ENCODE results near the gene CFAP61. TPM values are rescaled to one million over a fixed set of nuclear protein-coding genes. Genes with fewer than 3 reads are reported as not detected.

The CFAP61 gene
- polyA plus RNA-seq, 1 of the 3 experiments (the other 2 are of a cell fraction): 0.26 TPM

DNA sequence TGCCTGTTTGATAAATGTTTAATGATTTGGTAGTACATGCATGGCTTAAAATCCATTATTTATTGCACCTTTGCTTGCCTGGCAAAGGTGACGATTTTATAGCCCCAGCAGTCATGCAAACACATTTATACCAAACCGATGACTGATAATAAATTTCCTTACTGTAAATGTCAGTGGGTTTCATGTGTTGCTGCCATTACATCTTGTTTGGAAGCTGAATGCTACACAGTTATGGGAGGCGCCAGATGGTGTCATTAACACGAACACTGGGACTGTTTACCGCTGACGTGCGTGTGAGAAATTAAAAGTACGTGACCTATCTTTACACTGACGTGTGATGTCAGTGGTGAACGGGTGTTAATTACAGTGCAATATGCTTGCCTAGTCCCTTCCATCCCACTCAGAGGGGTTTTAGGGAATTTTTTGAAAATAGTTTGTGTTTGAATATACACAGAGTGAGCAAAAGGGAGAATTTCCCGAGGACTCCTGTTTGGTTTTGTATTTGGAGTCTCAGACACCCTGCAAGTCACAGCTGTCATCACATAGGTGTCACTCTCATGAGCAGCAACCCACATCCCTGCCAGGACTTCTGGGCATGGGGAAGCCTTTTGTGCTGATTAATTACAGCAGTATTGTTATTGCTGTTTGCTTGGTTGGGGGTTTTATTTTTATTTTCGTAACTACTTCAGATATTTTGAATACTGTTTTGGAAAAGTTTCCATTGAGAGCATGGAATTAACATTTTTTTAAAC lies 163.8 kb downstream of the CFAP61 start:
- Histone ChIP-seq H3K27me3 (ENCODE audit: insufficient read depth) (no peaks in the 10 kb centered on the region), H4K20me1 (ENCODE audit: insufficient read depth) (no peaks in the 10 kb centered on the region), H3K27ac (ENCODE audit: low read depth in 2 of 2, low read length in 1 of 2) (no peak overlapping the region), H3K4me1 (ENCODE audit: control insufficient read depth in 1 of 2, insufficient read depth in 2 of 2, low read depth in 1 of 2, low read length in 1 of 2) (no peaks in the 10 kb centered on the region), H3F3A (replicated peaks; ENCODE audit: insufficient read depth) (no peaks in the 10 kb centered on the region), H3K4me3 (ENCODE audit: low read depth in 2 of 2, low read length in 1 of 2) (no peak overlapping the region), H3K36me3 (replicated peaks in 1 of 2; ENCODE audit: control insufficient read depth in 1 of 2, insufficient read depth in 2 of 2, low read length in 1 of 2) (no peaks in the 10 kb centered on the region), H2AFZ (ENCODE audit: low read depth) (no peak overlapping the region), H3K9me2 (no peaks in the 10 kb centered on the region), H3K4me2 (no peak overlapping the region), H3K9ac (no peak overlapping the region), H3K79me2 (ENCODE audit: insufficient read depth) (no peaks in the 10 kb centered on the region), H3K9me3 (no peaks in the 10 kb centered on the region)
- ChIA-PET POLR2A (no interaction called here), CTCF (no interaction called here)
- TF ChIP-seq RXRA (IDR thresholded peaks at IDR 0.05; ENCODE audit: borderline replicate concordance, low read depth) (no peak), GABPA (IDR thresholded peaks at IDR 0.05; ENCODE audit: low read depth) (no peak), SMC3 (IDR thresholded peaks at IDR 0.05; ENCODE audit: low read depth, low read length) (no peak), NRF1 (IDR thresholded peaks at IDR 0.05; ENCODE audit: low read depth, low read length) (no peak), TAF1 (IDR thresholded peaks at IDR 0.05; ENCODE audit: borderline replicate concordance, low read depth, low read length) (no peak), RAD21 (IDR thresholded peaks at IDR 0.05; ENCODE audit: low read length) (no peak), TCF12 (IDR thresholded peaks at IDR 0.05) (no peak), POLR2AphosphoS5 (IDR thresholded peaks at IDR 0.05; ENCODE audit: low read depth, low read length) (no peak), YY1 (IDR thresholded peaks at IDR 0.05; ENCODE audit: low read depth) (no peak), RCOR1 (IDR thresholded peaks at IDR 0.05; ENCODE audit: low read length) (no peak), RFX5 (IDR thresholded peaks at IDR 0.05; ENCODE audit: low read length) (no peak)
- TF ChIP-seq, protein P1, sequence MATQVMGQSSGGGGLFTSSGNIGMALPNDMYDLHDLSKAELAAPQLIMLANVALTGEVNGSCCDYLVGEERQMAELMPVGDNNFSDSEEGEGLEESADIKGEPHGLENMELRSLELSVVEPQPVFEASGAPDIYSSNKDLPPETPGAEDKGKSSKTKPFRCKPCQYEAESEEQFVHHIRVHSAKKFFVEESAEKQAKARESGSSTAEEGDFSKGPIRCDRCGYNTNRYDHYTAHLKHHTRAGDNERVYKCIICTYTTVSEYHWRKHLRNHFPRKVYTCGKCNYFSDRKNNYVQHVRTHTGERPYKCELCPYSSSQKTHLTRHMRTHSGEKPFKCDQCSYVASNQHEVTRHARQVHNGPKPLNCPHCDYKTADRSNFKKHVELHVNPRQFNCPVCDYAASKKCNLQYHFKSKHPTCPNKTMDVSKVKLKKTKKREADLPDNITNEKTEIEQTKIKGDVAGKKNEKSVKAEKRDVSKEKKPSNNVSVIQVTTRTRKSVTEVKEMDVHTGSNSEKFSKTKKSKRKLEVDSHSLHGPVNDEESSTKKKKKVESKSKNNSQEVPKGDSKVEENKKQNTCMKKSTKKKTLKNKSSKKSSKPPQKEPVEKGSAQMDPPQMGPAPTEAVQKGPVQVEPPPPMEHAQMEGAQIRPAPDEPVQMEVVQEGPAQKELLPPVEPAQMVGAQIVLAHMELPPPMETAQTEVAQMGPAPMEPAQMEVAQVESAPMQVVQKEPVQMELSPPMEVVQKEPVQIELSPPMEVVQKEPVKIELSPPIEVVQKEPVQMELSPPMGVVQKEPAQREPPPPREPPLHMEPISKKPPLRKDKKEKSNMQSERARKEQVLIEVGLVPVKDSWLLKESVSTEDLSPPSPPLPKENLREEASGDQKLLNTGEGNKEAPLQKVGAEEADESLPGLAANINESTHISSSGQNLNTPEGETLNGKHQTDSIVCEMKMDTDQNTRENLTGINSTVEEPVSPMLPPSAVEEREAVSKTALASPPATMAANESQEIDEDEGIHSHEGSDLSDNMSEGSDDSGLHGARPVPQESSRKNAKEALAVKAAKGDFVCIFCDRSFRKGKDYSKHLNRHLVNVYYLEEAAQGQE (IDR thresholded peaks at IDR 0.05; ENCODE audit: low read depth, low read length): no peak
- TF ChIP-seq, protein P2, sequence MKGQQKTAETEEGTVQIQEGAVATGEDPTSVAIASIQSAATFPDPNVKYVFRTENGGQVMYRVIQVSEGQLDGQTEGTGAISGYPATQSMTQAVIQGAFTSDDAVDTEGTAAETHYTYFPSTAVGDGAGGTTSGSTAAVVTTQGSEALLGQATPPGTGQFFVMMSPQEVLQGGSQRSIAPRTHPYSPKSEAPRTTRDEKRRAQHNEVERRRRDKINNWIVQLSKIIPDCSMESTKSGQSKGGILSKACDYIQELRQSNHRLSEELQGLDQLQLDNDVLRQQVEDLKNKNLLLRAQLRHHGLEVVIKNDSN (IDR thresholded peaks at IDR 0.05; ENCODE audit: borderline replicate concordance, low read depth): no peak
- TF ChIP-seq, protein P3, sequence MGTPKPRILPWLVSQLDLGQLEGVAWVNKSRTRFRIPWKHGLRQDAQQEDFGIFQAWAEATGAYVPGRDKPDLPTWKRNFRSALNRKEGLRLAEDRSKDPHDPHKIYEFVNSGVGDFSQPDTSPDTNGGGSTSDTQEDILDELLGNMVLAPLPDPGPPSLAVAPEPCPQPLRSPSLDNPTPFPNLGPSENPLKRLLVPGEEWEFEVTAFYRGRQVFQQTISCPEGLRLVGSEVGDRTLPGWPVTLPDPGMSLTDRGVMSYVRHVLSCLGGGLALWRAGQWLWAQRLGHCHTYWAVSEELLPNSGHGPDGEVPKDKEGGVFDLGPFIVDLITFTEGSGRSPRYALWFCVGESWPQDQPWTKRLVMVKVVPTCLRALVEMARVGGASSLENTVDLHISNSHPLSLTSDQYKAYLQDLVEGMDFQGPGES (IDR thresholded peaks at IDR 0.05; ENCODE audit: low read depth, low read length): no peak
- TF ChIP-seq, protein P4, sequence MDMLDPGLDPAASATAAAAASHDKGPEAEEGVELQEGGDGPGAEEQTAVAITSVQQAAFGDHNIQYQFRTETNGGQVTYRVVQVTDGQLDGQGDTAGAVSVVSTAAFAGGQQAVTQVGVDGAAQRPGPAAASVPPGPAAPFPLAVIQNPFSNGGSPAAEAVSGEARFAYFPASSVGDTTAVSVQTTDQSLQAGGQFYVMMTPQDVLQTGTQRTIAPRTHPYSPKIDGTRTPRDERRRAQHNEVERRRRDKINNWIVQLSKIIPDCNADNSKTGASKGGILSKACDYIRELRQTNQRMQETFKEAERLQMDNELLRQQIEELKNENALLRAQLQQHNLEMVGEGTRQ (IDR thresholded peaks at IDR 0.05; ENCODE audit: borderline replicate concordance, low read depth, low read length): no peak
- WGBS (ENCODE audit: low lambda C conversion rate): 54% methylated on average over 12 of the region's 12 CpGs
- DNase-seq: no peak
